Choroid plexus epithelial cell (primary cell): ENCODE measurements around the gene THOC6.

Experiments
- DNase-seq: peaks from one replicate; pipeline ENCODE4 v3.0.0-alpha.2; 2010; ENCODE audit warnings: low read depth
- H3K4me3 ChIP-seq: 2 replicates; pipeline ENCODE4 v1.5.1; 2011; ENCODE audit warnings: low read depth, mild to moderate bottlenecking, control low read depth, low read length, moderate library complexity
- CTCF ChIP-seq: conservative IDR thresholded peaks from 2 replicates; pipeline ENCODE4 v1.5.1; 2011; ENCODE audit warnings: low read depth, mild to moderate bottlenecking, control low read depth, inconsistent platforms, low read length, moderate library complexity

THOC6 gene

GRCh38 chr16:3003582-3004270 is 20.1 kb upstream of the THOC6 start:
- H3K4me3 ChIP-seq = no peak overlapping the region
- peak; percentile 99 for DNase-seq
- TF ChIP-seq CTCF = peak; percentile 46

DNA sequence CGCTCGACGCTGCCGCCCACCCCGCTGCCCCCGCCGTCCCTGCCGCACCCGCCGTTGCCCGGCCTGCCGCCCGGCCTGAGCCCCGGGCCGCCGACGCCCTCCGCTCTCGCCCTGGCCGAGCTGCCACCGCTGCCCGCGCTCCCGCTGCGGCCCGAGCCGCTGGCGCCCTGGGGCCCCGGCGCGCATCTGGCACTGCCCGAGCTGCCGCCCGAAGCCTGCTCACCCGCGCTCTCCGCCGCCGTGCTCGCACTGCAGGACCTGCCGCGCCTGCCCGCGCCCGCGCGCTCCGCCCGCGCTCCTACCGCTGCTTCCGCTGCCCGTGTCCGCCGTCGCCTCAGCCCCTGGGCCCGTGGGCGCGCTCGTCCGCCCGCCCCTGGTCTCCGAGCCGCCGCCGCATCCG is 19.5 kb upstream of the THOC6 start:
- no peak for DNase-seq
- H3K4me3 ChIP-seq = no peak overlapping the region
- TF ChIP-seq CTCF = no peak

- DNase-seq = no peak
- H3K4me3 ChIP-seq = no peak overlapping the region
- no peak for TF ChIP-seq CTCF
These were observed 19.0 kb upstream of the THOC6 start for GRCh38 chr16:3004781-3005284.

DNA sequence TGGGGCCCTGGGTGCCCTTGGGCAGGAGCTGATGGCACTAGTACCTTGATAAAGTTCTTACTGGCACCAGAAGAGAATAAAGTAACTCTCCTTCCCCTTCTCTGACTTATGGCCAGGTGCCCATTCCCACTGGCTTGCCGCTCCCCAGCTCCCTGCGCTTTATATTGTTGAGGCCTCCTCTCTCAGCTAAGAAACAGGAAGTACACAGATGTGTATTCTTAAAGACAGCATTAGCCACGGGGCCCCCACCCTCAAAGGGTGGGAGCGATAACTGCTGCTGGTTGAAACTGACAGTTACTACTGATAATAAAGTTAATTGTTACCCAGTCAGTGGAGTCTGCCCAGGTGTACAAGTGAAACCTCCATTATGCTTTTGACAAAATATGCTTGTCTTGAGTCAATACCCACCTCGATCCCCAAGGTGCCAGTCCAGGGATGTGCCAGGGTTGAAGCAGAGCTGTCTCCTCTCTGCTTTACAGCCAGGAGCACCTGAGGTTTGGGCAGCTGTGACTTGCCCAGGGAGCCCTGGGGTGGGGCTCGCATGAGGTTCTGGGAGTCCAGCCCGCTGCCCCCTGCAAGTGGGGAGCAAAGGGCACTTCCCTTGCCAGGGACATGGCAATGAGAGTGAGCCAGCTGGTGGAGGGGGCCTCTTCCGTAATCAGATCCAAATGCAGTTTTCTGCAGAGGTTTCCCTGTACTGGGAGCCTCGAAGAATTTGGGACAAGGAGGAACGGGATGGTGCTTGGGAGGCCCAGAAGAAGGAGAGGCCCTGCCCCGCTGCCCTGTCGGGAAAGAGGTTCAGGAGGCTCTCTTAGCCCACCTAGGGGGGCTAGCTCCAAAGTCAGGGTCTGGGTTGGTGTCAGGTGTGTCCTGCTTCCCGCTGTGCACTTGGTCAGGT is 16.5 kb upstream of the THOC6 start:
- TF ChIP-seq CTCF = no peak
- DNase-seq = no peak

DNA sequence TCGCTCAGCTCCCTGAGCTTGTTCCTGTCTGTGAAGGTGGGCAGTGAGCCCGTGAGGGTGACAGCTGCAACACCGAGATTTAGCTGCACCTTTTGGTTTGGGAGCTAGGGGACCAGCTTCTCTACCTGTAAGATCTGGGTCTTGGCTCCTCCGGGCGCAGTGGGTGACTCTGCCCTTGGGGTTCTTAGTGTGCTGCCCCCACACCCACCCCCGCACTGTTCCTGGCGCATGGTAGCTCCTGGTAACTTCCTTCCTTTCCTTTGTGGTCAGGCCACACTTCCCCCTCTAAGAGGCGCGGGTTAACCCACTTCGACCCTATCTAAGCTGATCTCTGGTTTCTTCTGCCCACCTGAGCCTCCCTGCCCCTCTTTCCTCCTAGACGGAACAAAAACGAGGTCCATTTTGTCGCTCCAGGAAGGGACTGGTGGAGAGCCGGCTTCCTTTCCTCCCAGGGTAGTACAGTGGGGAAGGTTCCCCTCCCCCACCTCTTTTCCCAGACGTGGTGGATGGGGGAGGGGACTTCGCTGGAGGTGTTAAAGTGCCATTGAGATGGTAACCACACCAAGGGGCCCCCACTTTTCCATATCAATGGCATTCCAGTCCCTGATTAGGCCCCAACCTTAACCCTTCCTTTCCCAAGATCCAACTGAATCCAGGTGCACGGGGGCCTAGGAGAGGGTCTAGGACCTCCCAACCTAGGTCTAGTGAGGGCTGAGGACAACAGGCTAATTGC is 15.7 kb upstream of the THOC6 start:
- no peak overlapping the region for H3K4me3 ChIP-seq
- no peak for DNase-seq
- no peak for TF ChIP-seq CTCF

More for the DNA sequence above, 16.5 kb upstream of the THOC6 start:
- no peak overlapping the region for H3K4me3 ChIP-seq

DNA sequence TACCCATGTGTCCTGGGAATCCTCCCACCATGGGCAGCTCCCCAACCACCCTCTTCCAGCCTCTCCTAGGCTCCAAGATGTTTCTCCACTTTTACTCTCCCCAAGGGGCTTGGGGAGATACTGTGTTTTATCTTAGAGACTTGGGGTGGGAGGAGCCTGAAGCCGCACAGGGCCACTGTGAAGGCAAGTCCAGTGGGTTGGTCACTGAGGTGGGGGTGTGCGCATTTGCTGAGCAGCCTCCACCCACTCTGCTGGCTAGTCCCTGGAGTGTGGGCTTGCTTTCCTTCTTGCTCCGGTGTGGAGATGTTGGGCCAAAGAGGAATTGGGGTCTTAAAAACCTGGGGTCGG is 15.2 kb upstream of the THOC6 start:
- H3K4me3 ChIP-seq = no peak overlapping the region
- no peak for DNase-seq
- no peak for TF ChIP-seq CTCF
